NT2/D1 (cell line): ENCODE data around the gene VCP.

Experiments
- DNase-seq: peaks from one replicate; pipeline ENCODE4 v3.0.0-alpha.2; 2011; ENCODE audit warnings: low read depth, low spot score
- H3K27me3 ChIP-seq: 2 replicates; pipeline ENCODE4 v1.6.0; 2011; ENCODE audit warnings: mild to moderate bottlenecking; ENCODE audit not compliant: insufficient read length, insufficient read depth
- H3K36me3 ChIP-seq: 2 replicates; pipeline ENCODE4 v1.6.1; 2011; ENCODE audit warnings: mild to moderate bottlenecking, low read length, mixed read lengths; ENCODE audit not compliant: insufficient read depth, insufficient read length
- H3K4me1 ChIP-seq: 2 replicates; pipeline ENCODE4 v1.5.1; 2011; ENCODE audit not compliant: insufficient read depth, insufficient read length
- H3K4me3 ChIP-seq: 2 replicates; pipeline ENCODE4 v1.5.1; 2011; ENCODE audit warnings: low read depth; ENCODE audit not compliant: insufficient read length
- H3K9ac ChIP-seq: 2 replicates; pipeline ENCODE4 v1.6.0; 2011; ENCODE audit warnings: low read depth; ENCODE audit not compliant: insufficient read length
- H3K9me3 ChIP-seq: 2 replicates; pipeline ENCODE4 v1.5.1; 2011; ENCODE audit warnings: mild to moderate bottlenecking, low read length; ENCODE audit not compliant: insufficient read depth
- SUZ12 ChIP-seq: IDR thresholded peaks from 2 replicates; pipeline ENCODE4 v1.6.1; 2011; ENCODE audit not compliant: insufficient read length, insufficient read depth; ENCODE audit errors: extremely low read depth
- YY1 ChIP-seq: IDR thresholded peaks from 2 replicates; pipeline ENCODE4 v1.6.1; 2011; ENCODE audit not compliant: insufficient read length, insufficient read depth
- ZNF274 ChIP-seq: IDR thresholded peaks from 2 replicates; pipeline ENCODE4 v1.6.1; 2011; ENCODE audit warnings: mild to moderate bottlenecking, low read depth, low read length

VCP gene

GRCh38 chr9:35106343-35106730 is 33.9 kb upstream of the VCP start:
- TF ChIP-seq YY1 = no peak
- no peak for TF ChIP-seq SUZ12
- no peak for TF ChIP-seq ZNF274
- peaks cover 16% of the 10 kb centered on the region for H3K4me1 ChIP-seq

GRCh38 chr9:35105571-35106342 is 33.3 kb upstream of the VCP start:
- no peak overlapping the region for H3K4me3 ChIP-seq
- no peaks in the 10 kb centered on the region for H3K9me3 ChIP-seq
- H3K36me3 ChIP-seq = peaks cover 62% of the 10 kb centered on the region
- H3K9ac ChIP-seq = no peak overlapping the region
- TF ChIP-seq ZNF274 = no peak
- no peak for TF ChIP-seq SUZ12
- TF ChIP-seq YY1 = no peak
- peaks cover 13% of the 10 kb centered on the region for H3K4me1 ChIP-seq
- no peak for DNase-seq
- H3K27me3 ChIP-seq = no peaks in the 10 kb centered on the region

More at GRCh38 chr9:35106343-35106730, 33.9 kb upstream of the VCP start:
- no peak for DNase-seq
- H3K27me3 ChIP-seq = no peaks in the 10 kb centered on the region
- H3K4me3 ChIP-seq = no peak overlapping the region
- no peaks in the 10 kb centered on the region for H3K9me3 ChIP-seq
- no peak overlapping the region for H3K9ac ChIP-seq
- H3K36me3 ChIP-seq = peaks cover 56% of the 10 kb centered on the region

GRCh38 chr9:35105126-35105525 is 32.7 kb upstream of the VCP start:
- Histone ChIP-seq H3K36me3 (peaks cover 68% of the 10 kb centered on the region), H3K9ac (no peak overlapping the region), H3K27me3 (no peaks in the 10 kb centered on the region), H3K9me3 (no peaks in the 10 kb centered on the region), H3K4me1 (peaks cover 6% of the 10 kb centered on the region), H3K4me3 (no peak overlapping the region)
- TF ChIP-seq YY1 = no peak
- TF ChIP-seq SUZ12 = no peak
- no peak for TF ChIP-seq ZNF274
- no peak for DNase-seq

- Histone ChIP-seq H3K9ac (no peak overlapping the region), H3K9me3 (no peaks in the 10 kb centered on the region), H3K4me1 (peaks cover 6% of the 10 kb centered on the region), H3K27me3 (no peaks in the 10 kb centered on the region), H3K4me3 (no peak overlapping the region), H3K36me3 (peaks cover 73% of the 10 kb centered on the region)
- no peak for DNase-seq
- TF ChIP-seq YY1 (no peak), ZNF274 (no peak), SUZ12 (no peak)
Observed at GRCh38 chr9:35104586-35104985, 32.2 kb upstream of the VCP start.

DNA sequence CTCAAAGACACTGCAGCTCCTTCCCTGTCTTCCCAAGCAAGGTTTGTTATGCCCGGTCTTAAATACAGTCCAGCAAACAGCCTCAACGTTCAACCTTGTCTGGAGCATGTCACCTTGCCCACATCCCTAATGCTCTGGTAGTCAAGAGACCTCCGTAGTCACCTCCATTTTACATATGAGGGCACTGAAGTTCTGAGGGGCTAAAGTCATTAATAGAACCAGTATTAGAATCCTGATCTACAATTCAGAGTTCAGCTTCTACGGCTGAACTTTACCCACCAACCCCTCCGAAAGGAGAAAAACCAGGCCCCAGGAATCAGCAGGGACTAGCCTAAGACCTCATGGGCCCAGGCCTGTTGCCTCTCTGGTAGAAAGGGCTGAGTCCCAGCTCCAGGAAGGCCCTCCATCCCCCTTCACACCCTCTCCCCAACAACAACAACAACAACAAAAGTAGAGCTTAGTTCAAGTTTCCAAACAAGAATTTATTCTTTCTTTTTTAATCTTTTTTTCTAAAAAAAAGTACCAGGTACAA is 31.3 kb upstream of the VCP start:
- Histone ChIP-seq H3K36me3 (peaks cover 77% of the 10 kb centered on the region), H3K4me1 (peaks cover 6% of the 10 kb centered on the region), H3K27me3 (no peaks in the 10 kb centered on the region), H3K9me3 (no peaks in the 10 kb centered on the region), H3K9ac (peak overlapping the region; percentile 88), H3K4me3 (peak overlapping the region; percentile 79)
- TF ChIP-seq SUZ12 (no peak), ZNF274 (no peak), YY1 (no peak)
- DNase-seq = no peak

- peaks cover 6% of the 10 kb centered on the region for H3K4me1 ChIP-seq
- H3K9me3 ChIP-seq = no peaks in the 10 kb centered on the region
- H3K4me3 ChIP-seq = peak within 1 kb of the TSS; percentile 79
- H3K9ac ChIP-seq = peak within 1 kb of the TSS; percentile 97
- peak; percentile 94 for DNase-seq
- TF ChIP-seq SUZ12 (no peak), YY1 (peak; percentile 19)
- H3K36me3 ChIP-seq = peaks cover 69% of the 10 kb centered on the region
- H3K27me3 ChIP-seq = no peaks in the 10 kb centered on the region
Observed at GRCh38 chr9:35102769-35103659, 30.6 kb upstream of the VCP start, which contains the start of gene STOML2. Gene STOML2, minus strand, starts transcription at chr9:35103131. Its CDS starts 37 bp downstream, at chr9:35103094.

DNA sequence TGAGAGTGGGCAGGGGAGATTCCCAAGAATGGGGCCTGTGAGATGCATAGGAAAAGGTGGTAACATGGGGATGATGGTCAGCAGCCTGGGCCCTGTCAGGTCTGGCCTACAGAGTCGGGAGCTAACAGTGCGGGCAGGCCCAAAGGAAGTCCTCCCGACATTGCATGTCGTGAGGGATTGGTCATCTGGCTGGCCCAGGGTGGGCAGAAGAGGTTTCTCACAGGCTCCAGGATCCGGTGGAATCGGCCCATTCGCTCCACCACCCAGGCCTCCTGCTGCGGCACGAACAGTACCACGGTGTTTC is 30.0 kb upstream of the VCP start:
- no peak for DNase-seq
- TF ChIP-seq SUZ12 (no peak), YY1 (no peak), ZNF274 (no peak)
- Histone ChIP-seq H3K9ac (peak overlapping the region; percentile 97), H3K27me3 (no peaks in the 10 kb centered on the region), H3K36me3 (peaks cover 63% of the 10 kb centered on the region), H3K4me3 (peak overlapping the region; percentile 79), H3K4me1 (peaks cover 6% of the 10 kb centered on the region), H3K9me3 (no peaks in the 10 kb centered on the region)
